ENCODE measurements around the gene SLC22A16. TPM values are rescaled to one million over a fixed set of nuclear protein-coding genes. Genes with fewer than 3 reads are reported as not detected.

Gene SLC22A16
- total and polyA plus RNA-seq, 2 of the 13 experiments (the other 11 are each of a cell fraction or from before 2014, with no cell fraction given): 0.04 TPM; not detected in 1

- TF ChIP-seq ZHX2 (IDR thresholded peaks at IDR 0.05; ENCODE audit: low read depth): no peak
- no peak for TF ChIP-seq ZHX2 (CRISPR knock-in tag; IDR thresholded peaks at IDR 0.05; ENCODE audit: borderline replicate concordance)
- TF ChIP-seq SALL1 (CRISPR knock-in tag; IDR thresholded peaks at IDR 0.05): peak; percentile 39
- TF ChIP-seq TFAP4 (IDR thresholded peaks at IDR 0.05; ENCODE audit: borderline replicate concordance, low read depth): 0 out of 2 replicates have a peak, but pooled peaks have one; percentile 31
- no peak for TF ChIP-seq PAF1 (CRISPR knock-in tag; IDR thresholded peaks at IDR 0.05)
- TF ChIP-seq ARID4A (CRISPR knock-in tag; IDR thresholded peaks at IDR 0.05; ENCODE audit: borderline replicate concordance): peak; percentile 20; the same call in 1 of the 2 replicates
- no peak for TF ChIP-seq CREB1 (IDR thresholded peaks at IDR 0.05)
- 0 out of 2 replicates have a peak, but pooled peaks have one; percentile 41 for TF ChIP-seq CREB1 (CRISPR knock-in tag; IDR thresholded peaks at IDR 0.05)
- TF ChIP-seq WIZ (CRISPR knock-in tag; IDR thresholded peaks at IDR 0.05): no peak
- peak; percentile 32; the same call in 1 of the 2 replicates for TF ChIP-seq MYC (CRISPR knock-in tag; IDR thresholded peaks at IDR 0.05; ENCODE audit: borderline replicate concordance)
- peak; percentile 59; the same call in 1 of the 2 replicates for TF ChIP-seq ZNF292 (CRISPR knock-in tag; IDR thresholded peaks at IDR 0.05; ENCODE audit: borderline replicate concordance, low read depth)
- peak; percentile 34; the same call in 1 of the 2 replicates for TF ChIP-seq TBX2 (CRISPR knock-in tag; IDR thresholded peaks at IDR 0.05; ENCODE audit: borderline replicate concordance)
- TF ChIP-seq HOXA9 (CRISPR knock-in tag; IDR thresholded peaks at IDR 0.05; ENCODE audit: borderline replicate concordance): no peak
- peak; percentile 18; the same call in 1 of the 2 replicates for TF ChIP-seq ZFX (CRISPR knock-in tag; IDR thresholded peaks at IDR 0.05; ENCODE audit: low read depth)
- TF ChIP-seq SUZ12 (IDR thresholded peaks at IDR 0.05; ENCODE audit: low read depth, low read length): no peak
- TF ChIP-seq NR2F1 (CRISPR knock-in tag; IDR thresholded peaks at IDR 0.05): no peak
- 0 out of 2 replicates have a peak, but pooled peaks have one; percentile 41 for TF ChIP-seq RBAK (CRISPR knock-in tag; IDR thresholded peaks at IDR 0.05)
These were observed 44.0 kb upstream of the SLC22A16 start (continued) for GRCh38 chr6:110520209-110520965.

All from HepG2 (cell line).